ENCODE measurements around the gene CFAP46. TPM values are rescaled to one million over a fixed set of nuclear protein-coding genes. Genes with fewer than 3 reads are reported as not detected.

The CFAP46 gene
- total RNA-seq, 1 experiment from 2014 or later = 1.6 TPM

DNA sequence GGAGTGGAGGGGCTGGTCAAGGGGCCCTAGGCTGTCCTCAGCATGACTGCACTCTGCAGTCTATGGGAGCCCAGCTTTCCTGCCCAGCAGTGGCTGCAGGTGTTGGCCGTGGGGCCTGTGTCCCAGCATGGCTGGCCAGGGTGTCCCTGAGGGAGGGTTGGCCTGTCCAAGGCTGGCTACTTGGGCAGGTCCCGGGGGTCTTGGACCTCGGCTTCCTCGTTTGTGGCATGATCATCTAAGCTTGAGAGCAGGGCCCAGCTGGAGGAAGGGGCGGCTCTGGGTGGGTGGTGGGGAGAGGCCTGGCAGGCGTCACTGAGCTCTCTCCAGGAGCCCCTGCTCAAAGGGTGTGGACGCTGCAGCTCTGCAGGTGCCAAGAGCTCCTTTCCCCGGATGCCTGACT is 43.7 kb upstream of the CFAP46 start:
- in situ Hi-C loops (cut with HindIII; ENCODE audit: low pct_unique_long_range_greater_than_20kb, low sequenced_read_pairs) = no loop called here
- TF ChIP-seq, protein P1, sequence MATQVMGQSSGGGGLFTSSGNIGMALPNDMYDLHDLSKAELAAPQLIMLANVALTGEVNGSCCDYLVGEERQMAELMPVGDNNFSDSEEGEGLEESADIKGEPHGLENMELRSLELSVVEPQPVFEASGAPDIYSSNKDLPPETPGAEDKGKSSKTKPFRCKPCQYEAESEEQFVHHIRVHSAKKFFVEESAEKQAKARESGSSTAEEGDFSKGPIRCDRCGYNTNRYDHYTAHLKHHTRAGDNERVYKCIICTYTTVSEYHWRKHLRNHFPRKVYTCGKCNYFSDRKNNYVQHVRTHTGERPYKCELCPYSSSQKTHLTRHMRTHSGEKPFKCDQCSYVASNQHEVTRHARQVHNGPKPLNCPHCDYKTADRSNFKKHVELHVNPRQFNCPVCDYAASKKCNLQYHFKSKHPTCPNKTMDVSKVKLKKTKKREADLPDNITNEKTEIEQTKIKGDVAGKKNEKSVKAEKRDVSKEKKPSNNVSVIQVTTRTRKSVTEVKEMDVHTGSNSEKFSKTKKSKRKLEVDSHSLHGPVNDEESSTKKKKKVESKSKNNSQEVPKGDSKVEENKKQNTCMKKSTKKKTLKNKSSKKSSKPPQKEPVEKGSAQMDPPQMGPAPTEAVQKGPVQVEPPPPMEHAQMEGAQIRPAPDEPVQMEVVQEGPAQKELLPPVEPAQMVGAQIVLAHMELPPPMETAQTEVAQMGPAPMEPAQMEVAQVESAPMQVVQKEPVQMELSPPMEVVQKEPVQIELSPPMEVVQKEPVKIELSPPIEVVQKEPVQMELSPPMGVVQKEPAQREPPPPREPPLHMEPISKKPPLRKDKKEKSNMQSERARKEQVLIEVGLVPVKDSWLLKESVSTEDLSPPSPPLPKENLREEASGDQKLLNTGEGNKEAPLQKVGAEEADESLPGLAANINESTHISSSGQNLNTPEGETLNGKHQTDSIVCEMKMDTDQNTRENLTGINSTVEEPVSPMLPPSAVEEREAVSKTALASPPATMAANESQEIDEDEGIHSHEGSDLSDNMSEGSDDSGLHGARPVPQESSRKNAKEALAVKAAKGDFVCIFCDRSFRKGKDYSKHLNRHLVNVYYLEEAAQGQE (IDR thresholded peaks at IDR 0.05; ENCODE audit: insufficient read depth in 1 of 2, low read depth in 2 of 2, low read length in 1 of 2) = no peak
- TF ChIP-seq SIN3A (IDR thresholded peaks at IDR 0.05; ENCODE audit: borderline replicate concordance, insufficient read depth, low read depth, low read length) (no peak), TCF7L2 (IDR thresholded peaks at IDR 0.05; ENCODE audit: low read depth, low read length) (no peak), POLR2AphosphoS5 (IDR thresholded peaks at IDR 0.05; ENCODE audit: low read depth, low read length) (no peak)
- TF ChIP-seq, protein P2, sequence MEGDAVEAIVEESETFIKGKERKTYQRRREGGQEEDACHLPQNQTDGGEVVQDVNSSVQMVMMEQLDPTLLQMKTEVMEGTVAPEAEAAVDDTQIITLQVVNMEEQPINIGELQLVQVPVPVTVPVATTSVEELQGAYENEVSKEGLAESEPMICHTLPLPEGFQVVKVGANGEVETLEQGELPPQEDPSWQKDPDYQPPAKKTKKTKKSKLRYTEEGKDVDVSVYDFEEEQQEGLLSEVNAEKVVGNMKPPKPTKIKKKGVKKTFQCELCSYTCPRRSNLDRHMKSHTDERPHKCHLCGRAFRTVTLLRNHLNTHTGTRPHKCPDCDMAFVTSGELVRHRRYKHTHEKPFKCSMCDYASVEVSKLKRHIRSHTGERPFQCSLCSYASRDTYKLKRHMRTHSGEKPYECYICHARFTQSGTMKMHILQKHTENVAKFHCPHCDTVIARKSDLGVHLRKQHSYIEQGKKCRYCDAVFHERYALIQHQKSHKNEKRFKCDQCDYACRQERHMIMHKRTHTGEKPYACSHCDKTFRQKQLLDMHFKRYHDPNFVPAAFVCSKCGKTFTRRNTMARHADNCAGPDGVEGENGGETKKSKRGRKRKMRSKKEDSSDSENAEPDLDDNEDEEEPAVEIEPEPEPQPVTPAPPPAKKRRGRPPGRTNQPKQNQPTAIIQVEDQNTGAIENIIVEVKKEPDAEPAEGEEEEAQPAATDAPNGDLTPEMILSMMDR (IDR thresholded peaks at IDR 0.05) = no peak

DNA sequence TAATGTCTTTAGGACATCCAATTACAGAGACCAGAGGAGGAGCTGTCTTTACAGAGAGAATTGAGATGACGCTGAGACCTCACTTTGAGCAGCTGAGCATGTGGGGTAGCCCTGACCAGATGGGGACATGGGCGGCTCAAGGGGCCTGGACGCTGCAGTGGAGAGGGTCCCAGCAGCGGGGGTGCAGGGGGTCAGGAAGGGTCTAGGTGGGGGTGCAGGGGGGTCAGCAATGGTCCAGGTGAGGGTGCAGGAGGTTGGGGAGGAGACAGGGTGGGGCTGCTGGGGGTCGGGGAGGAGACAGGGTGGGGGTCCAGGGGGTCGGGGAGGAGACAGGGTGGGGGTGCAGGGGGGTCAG is 43.2 kb upstream of the CFAP46 start:
- CTCF ChIA-PET = no interaction called here
- DNase-seq (ENCODE audit: low read depth, low spot score) (no peak), ATAC-seq (no peak)
- Histone ChIP-seq H3K36me3 (ENCODE audit: control insufficient read depth, insufficient read depth, low read length) (no peaks in the 10 kb centered on the region), H3K27me3 (ENCODE audit: control insufficient read depth, insufficient read depth, low read length) (no peaks in the 10 kb centered on the region), H3K9me3 (ENCODE audit: control insufficient read depth, insufficient read depth, low read depth, low read length) (no peaks in the 10 kb centered on the region), H3K27ac (ENCODE audit: low read length) (no peak overlapping the region), H3K4me3 (ENCODE audit: low read depth in 2 of 2, low read length in 2 of 2) (no peak overlapping the region), H3K4me1 (ENCODE audit: control insufficient read depth, insufficient read depth, low read length) (no peaks in the 10 kb centered on the region; the same call in 1 of the 2 replicates)
- BruUV-seq (replicated peaks) = no TSS peak
- in situ Hi-C loops (cut with HindIII; ENCODE audit: low pct_unique_long_range_greater_than_20kb, low sequenced_read_pairs) = no loop called here
- POLR2A ChIA-PET = no interaction called here
- intact Hi-C loops (cut with micrococcal nuclease; ENCODE audit: unreplicated experiment) = no loop called here
- TF ChIP-seq, protein P2 (IDR thresholded peaks at IDR 0.05) = no peak
- TF ChIP-seq POLR2AphosphoS5 (IDR thresholded peaks at IDR 0.05; ENCODE audit: low read depth, low read length) (no peak), SIN3A (IDR thresholded peaks at IDR 0.05; ENCODE audit: borderline replicate concordance, insufficient read depth, low read depth, low read length) (no peak), TCF7L2 (IDR thresholded peaks at IDR 0.05; ENCODE audit: low read depth, low read length) (no peak)
- TF ChIP-seq, protein P1 (IDR thresholded peaks at IDR 0.05; ENCODE audit: insufficient read depth in 1 of 2, low read depth in 2 of 2, low read length in 1 of 2) = no peak

More for the DNA sequence above, 43.7 kb upstream of the CFAP46 start:
- no peak for DNase-seq (ENCODE audit: low read depth, low spot score)
- Histone ChIP-seq H3K9me3 (ENCODE audit: control insufficient read depth, insufficient read depth, low read depth, low read length) (no peaks in the 10 kb centered on the region), H3K36me3 (ENCODE audit: control insufficient read depth, insufficient read depth, low read length) (no peaks in the 10 kb centered on the region), H3K27ac (ENCODE audit: low read length) (no peak overlapping the region), H3K4me1 (ENCODE audit: control insufficient read depth, insufficient read depth, low read length) (no peaks in the 10 kb centered on the region; the same call in 1 of the 2 replicates), H3K4me3 (ENCODE audit: low read depth in 2 of 2, low read length in 2 of 2) (no peak overlapping the region), H3K27me3 (ENCODE audit: control insufficient read depth, insufficient read depth, low read length) (no peaks in the 10 kb centered on the region)
- ChIA-PET CTCF (no interaction called here), POLR2A (no interaction called here)
- no peak for ATAC-seq
- intact Hi-C loops (cut with micrococcal nuclease; ENCODE audit: unreplicated experiment) = no loop called here
- BruUV-seq (replicated peaks) = no TSS peak

Measured in Panc1 (cell line).